Common myeloid progenitor, CD34-positive (primary cell): ENCODE data around the gene SLC23A2.

Experiments used
- CTCF ChIA-PET: fragments of 350-600 bp; sonication (Branson Sonifier 250); formaldehyde crosslinking; loops from one replicate; lab custom pipeline; 2021; ENCODE audit warnings: antibody characterized with exemption; lab: Charles Lee
- POLR2A ChIA-PET: fragments of 350-600 bp; sonication (Branson Sonifier 250); formaldehyde crosslinking; loops from one replicate; lab custom pipeline; 2021; ENCODE audit warnings: antibody characterized with exemption; lab: Charles Lee
- DNase-seq, 3 donors: peaks; one replicate each; pipeline versions ENCODE4 v3.0.0 to v3.0.0-alpha.2; 2013
- H3K27ac ChIP-seq, 2 experiments: 1 replicate in 1 of 2; 2 replicates in 1 of 2; pipeline ENCODE4 v1.7.0; 2013; ENCODE audit warnings: inconsistent platforms in 2 of 2, low read length in 2 of 2, mild to moderate bottlenecking in 2 of 2, low read depth in 1 of 2, moderate library complexity in 1 of 2; ENCODE audit not compliant: severe bottlenecking in 2 of 2, insufficient read depth in 1 of 2, poor library complexity in 1 of 2
- H3K27me3 ChIP-seq, 5 experiments: replicated peaks in 2 of 5; 1 replicate in 3 of 5; 2 replicates in 2 of 5; pipeline versions ENCODE4 v1.6.1 to v1.7.0; 2013; ENCODE audit warnings: low read length in 4 of 5, mild to moderate bottlenecking in 2 of 5, moderate library complexity in 2 of 5, inconsistent platforms in 1 of 5; ENCODE audit not compliant: insufficient read depth in 5 of 5, control insufficient read depth in 4 of 5
- H3K36me3 ChIP-seq, 4 experiments: 1 replicate in 2 of 4; 2 replicates in 2 of 4; pipeline versions ENCODE4 v1.6.1 to v1.7.0; 2013; ENCODE audit warnings: low read length in 3 of 4, control low read depth in 1 of 4, mild to moderate bottlenecking in 1 of 4; ENCODE audit not compliant: control insufficient read depth in 4 of 4, insufficient read depth in 4 of 4
- H3K4me1 ChIP-seq, 4 experiments: 1 replicate in 3 of 4; 2 replicates in 1 of 4; pipeline versions ENCODE4 v1.6.1 to v1.7.1; 2013; ENCODE audit warnings: low read length in 3 of 4, mild to moderate bottlenecking in 3 of 4, control low read depth in 1 of 4, inconsistent platforms in 1 of 4, moderate library complexity in 1 of 4; ENCODE audit not compliant: control insufficient read depth in 4 of 4, insufficient read depth in 4 of 4; ENCODE audit errors: control extremely low read depth in 1 of 4
- H3K4me3 ChIP-seq, 7 experiments: 1 replicate in 4 of 7; 2 replicates in 3 of 7; pipeline versions ENCODE4 v1.5.1 to v1.7.0; 2013; ENCODE audit warnings: mild to moderate bottlenecking in 7 of 7, low read length in 6 of 7, moderate library complexity in 6 of 7, inconsistent platforms in 2 of 7, low read depth in 2 of 7, control low read depth in 1 of 7; ENCODE audit not compliant: insufficient read depth in 4 of 7, control insufficient read depth in 1 of 7; ENCODE audit errors: extremely low read depth in 1 of 7
- H3K9me3 ChIP-seq, 5 experiments: 1 replicate in 4 of 5; 2 replicates in 1 of 5; pipeline versions ENCODE4 v1.6.1 to v1.7.1; 2013; ENCODE audit warnings: low read length in 4 of 5, mild to moderate bottlenecking in 2 of 5, inconsistent platforms in 1 of 5, low read depth in 1 of 5, moderate library complexity in 1 of 5; ENCODE audit not compliant: control insufficient read depth in 4 of 5, insufficient read depth in 2 of 5; ENCODE audit errors: control extremely low read depth in 1 of 5
- WGBS: methylation state at CpG from one replicate; pipeline ENCODE4 v1.1.5; 2013; ENCODE audit not compliant: insufficient coverage; 5-methylcytosine and 5-hydroxymethylcytosine counted together

The SLC23A2 gene

GRCh38 chr20:4902788-4903187 lies 98.5 kb downstream of the SLC23A2 start:
- Histone ChIP-seq H3K27ac (no peak overlapping the region), H3K4me3 (no peak overlapping the region), H3K9me3 (peaks cover 0 to 5% (median 0%) of the 10 kb centered on the region in 5 experiments), H3K36me3 (peaks cover 3 to 46% (median 24%) of the 10 kb centered on the region in 4 experiments), H3K4me1 (peaks cover 0 to 6% (median 0%) of the 10 kb centered on the region in 4 experiments), H3K27me3 (no peaks in the 10 kb centered on the region)
- CTCF ChIA-PET: interaction anchor here (0.6 to 1.6 kb wide), 2 partner anchors 36 to 46 kb away, joined by 3 to 5 read pairs; no protein-coding TSS in a partner anchor
- 100% methylated on average over 2 of the region's 4 CpGs for WGBS
- POLR2A ChIA-PET: no interaction called here
- DNase-seq: no peak

- H3K9me3 ChIP-seq: peaks cover 0 to 5% (median 0%) of the 10 kb centered on the region in 5 experiments
- no peak for DNase-seq
- H3K36me3 ChIP-seq: peaks cover 3 to 46% (median 29%) of the 10 kb centered on the region in 4 experiments
- H3K27me3 ChIP-seq: no peaks in the 10 kb centered on the region
- H3K4me3 ChIP-seq: no peak overlapping the region
- H3K27ac ChIP-seq: no peak overlapping the region
- ChIA-PET POLR2A (interaction anchor here (0.7 kb wide), 1 partner anchor 9 kb away, joined by 3 read pairs; no protein-coding TSS in a partner anchor), CTCF (interaction anchor here (0.7 to 1.3 kb wide), 4 partner anchors 8 to 120 kb away, joined by 3 read pairs; no protein-coding TSS in a partner anchor)
- peaks cover 0 to 19% (median 2%) of the 10 kb centered on the region in 4 experiments for H3K4me1 ChIP-seq
- 98% methylated on average over 8 of the region's 14 CpGs for WGBS
These were observed 100.1 kb downstream of the SLC23A2 start for GRCh38 chr20:4901031-4901818.

DNA sequence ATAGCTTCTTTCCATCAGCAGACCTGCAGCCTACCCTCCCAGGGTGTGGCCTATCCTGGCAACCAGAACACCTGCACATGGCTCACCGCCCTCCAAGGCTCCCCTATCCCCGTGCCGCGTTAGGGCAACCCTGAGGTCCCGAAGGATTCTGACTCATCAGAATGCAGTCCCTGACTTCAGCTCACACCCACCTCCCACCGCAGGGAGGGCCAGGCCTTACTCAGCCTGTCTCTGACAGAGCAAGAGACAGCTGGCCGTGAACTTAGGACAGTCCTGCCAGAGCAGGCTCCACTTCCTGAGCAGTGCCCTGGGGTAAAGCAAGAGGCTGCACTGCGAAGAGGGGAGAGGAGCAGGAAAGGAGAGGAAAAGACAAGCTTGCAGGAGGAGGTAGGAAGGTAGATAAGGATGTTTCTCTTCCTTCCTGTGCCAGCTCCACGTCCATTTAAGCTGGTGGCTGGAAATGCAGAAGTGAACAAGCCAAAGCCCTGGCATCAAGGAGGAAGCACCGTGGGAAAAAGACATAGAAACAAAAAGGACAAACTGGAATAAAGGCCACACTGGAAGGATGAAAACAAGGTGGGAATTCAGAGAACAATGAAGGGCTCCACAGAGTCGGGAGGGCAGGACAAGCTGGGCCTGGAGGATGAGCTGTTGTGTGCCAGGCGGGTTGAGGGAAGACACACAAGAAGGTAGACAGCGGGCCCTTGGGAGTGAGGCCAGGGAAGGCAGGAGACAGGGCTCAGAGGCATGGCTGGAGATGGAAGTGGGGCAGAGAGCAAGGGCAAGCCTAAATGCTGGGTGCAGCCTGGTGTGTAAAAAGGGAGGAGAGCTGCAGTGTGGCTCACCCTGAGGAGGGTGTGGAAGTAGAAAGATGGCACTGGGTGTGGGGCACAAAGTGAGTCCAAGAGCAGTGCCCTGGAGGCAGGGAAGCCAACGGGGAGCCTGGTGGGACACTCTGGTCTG lies 102.7 kb downstream of the SLC23A2 start:
- Histone ChIP-seq H3K36me3 (peaks cover 3 to 66% (median 25%) of the 10 kb centered on the region in 4 experiments), H3K27me3 (no peaks in the 10 kb centered on the region), H3K4me1 (peaks cover 0 to 34% (median 13%) of the 10 kb centered on the region in 4 experiments), H3K27ac (no peak overlapping the region), H3K9me3 (no peaks in the 10 kb centered on the region), H3K4me3 (no peak overlapping the region)
- ChIA-PET CTCF (interaction anchor here (1.0 to 3.1 kb wide), 9 partner anchors 9 to 58 kb away, joined by 3 to 12 read pairs (median 3); no protein-coding TSS in a partner anchor), POLR2A (no interaction called here)
- 78% methylated on average over 14 of the region's 14 CpGs for WGBS
- no peak for DNase-seq

- 88% methylated on average over 3 of the region's 4 CpGs for WGBS
- DNase-seq: no peak
- no peaks in the 10 kb centered on the region for H3K27me3 ChIP-seq
- ChIA-PET POLR2A (no interaction called here), CTCF (interaction anchor here (1.0 to 3.1 kb wide), 6 partner anchors 9 to 58 kb away, joined by 3 to 12 read pairs (median 4); no protein-coding TSS in a partner anchor)
- no peaks in the 10 kb centered on the region for H3K9me3 ChIP-seq
- H3K36me3 ChIP-seq: peaks cover 3 to 69% (median 25%) of the 10 kb centered on the region in 4 experiments
- H3K4me3 ChIP-seq: no peak overlapping the region
- H3K4me1 ChIP-seq: peaks cover 0 to 34% (median 13%) of the 10 kb centered on the region in 4 experiments
- H3K27ac ChIP-seq: no peak overlapping the region
These were observed 103.7 kb downstream of the SLC23A2 start for GRCh38 chr20:4897600-4897999.

DNA sequence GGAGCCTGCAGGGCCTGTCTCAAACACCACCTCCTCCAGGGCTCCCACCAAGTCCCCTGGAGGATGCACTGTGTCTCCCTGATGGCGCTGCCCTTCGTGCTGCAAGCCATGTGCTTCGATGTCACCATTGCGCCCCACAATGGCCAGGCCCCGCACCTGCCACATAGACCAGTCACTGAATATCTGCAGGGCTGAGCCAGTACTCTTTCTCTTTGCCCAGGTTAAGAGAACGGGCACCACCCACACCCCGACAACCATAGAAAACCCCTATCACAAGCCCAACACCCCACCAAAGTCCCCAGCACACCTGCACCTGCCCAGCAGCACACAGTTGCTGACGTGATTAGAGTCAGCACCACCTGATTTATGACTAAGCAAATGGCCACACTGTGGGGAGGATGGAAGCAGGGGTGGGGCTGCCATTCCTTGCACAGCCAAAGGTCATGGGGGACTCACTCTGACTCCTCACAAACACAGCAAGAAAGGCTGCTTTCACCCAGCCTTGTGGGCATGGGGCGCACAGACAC lies 104.3 kb downstream of the SLC23A2 start:
- POLR2A ChIA-PET: no interaction called here
- peaks cover 0 to 34% (median 13%) of the 10 kb centered on the region in 4 experiments for H3K4me1 ChIP-seq
- 87% methylated on average over 8 of the region's 9 CpGs for WGBS
- H3K27me3 ChIP-seq: no peaks in the 10 kb centered on the region
- no peak overlapping the region for H3K4me3 ChIP-seq
- CTCF ChIA-PET: interaction anchor here (1.0 to 3.1 kb wide), 5 partner anchors 9 to 125 kb away, joined by 3 to 12 read pairs (median 3); no protein-coding TSS in a partner anchor
- H3K9me3 ChIP-seq: no peaks in the 10 kb centered on the region
- H3K27ac ChIP-seq: no peak overlapping the region
- peaks cover 4 to 67% (median 22%) of the 10 kb centered on the region in 4 experiments for H3K36me3 ChIP-seq
- peak; percentile 18 to 46 (median 45) for DNase-seq

DNA sequence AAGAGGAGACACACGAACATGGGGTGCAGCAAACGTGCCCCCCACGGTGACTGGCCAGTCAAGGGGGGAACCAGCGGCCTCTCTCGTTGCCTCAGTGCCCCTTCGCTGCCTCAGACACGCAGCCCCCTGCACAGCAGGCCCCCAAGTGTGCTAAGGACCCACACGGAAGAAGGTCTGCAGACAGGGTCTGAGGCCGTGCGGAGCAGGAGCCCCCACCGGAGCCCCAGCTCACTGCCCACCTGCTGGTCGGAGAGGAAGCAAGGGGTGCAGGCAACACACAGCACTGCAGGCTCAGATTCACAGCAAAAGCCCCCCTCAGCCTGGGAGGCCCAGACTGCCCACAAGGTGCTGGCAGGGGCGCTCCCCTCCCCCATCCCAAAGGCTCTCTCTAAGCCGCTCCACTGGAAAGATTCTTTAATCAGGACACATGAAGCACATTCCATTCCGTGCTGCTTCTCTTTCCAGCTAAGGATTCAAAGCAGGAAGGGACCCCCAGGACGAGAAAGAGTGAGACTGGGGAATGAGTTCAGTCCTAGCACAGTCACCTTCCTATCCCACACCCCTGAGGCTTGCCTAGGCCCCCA lies 105.1 kb downstream of the SLC23A2 start:
- no peaks in the 10 kb centered on the region for H3K9me3 ChIP-seq
- H3K4me1 ChIP-seq: peaks cover 0 to 38% (median 17%) of the 10 kb centered on the region in 4 experiments
- H3K4me3 ChIP-seq: no peak overlapping the region
- ChIA-PET CTCF (interaction anchor here (1.0 to 3.1 kb wide), 3 partner anchors 8 to 124 kb away, joined by 3 to 12 read pairs (median 4); no protein-coding TSS in a partner anchor), POLR2A (no interaction called here)
- WGBS: 85% methylated on average over 15 of the region's 16 CpGs
- no peak for DNase-seq
- no peaks in the 10 kb centered on the region for H3K27me3 ChIP-seq
- peaks cover 6 to 63% (median 18%) of the 10 kb centered on the region in 4 experiments for H3K36me3 ChIP-seq
- no peak overlapping the region for H3K27ac ChIP-seq
